ENCODE measurements around the gene ALOX15B.
A peak's percentile ranks its signal among the peaks of the same experiment; 100 is the strongest.

Gene ALOX15B, protein sequence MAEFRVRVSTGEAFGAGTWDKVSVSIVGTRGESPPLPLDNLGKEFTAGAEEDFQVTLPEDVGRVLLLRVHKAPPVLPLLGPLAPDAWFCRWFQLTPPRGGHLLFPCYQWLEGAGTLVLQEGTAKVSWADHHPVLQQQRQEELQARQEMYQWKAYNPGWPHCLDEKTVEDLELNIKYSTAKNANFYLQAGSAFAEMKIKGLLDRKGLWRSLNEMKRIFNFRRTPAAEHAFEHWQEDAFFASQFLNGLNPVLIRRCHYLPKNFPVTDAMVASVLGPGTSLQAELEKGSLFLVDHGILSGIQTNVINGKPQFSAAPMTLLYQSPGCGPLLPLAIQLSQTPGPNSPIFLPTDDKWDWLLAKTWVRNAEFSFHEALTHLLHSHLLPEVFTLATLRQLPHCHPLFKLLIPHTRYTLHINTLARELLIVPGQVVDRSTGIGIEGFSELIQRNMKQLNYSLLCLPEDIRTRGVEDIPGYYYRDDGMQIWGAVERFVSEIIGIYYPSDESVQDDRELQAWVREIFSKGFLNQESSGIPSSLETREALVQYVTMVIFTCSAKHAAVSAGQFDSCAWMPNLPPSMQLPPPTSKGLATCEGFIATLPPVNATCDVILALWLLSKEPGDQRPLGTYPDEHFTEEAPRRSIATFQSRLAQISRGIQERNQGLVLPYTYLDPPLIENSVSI

GRCh38 chr17:8038954-8039610, at the start of gene ALOX15B:
Gene ALOX15B (plus strand): TSS chr17:8039059. CDS start chr17:8039156, 97 bp downstream.
- no peak for DNase-seq

GRCh38 chr17:7989781-7990655, 48.8 kb upstream of the ALOX15B start:
- DNase-seq = peak; percentile 12

- DNase-seq = no peak
These were observed 46.3 kb upstream of the ALOX15B start for GRCh38 chr17:7992516-7992915.

DNA sequence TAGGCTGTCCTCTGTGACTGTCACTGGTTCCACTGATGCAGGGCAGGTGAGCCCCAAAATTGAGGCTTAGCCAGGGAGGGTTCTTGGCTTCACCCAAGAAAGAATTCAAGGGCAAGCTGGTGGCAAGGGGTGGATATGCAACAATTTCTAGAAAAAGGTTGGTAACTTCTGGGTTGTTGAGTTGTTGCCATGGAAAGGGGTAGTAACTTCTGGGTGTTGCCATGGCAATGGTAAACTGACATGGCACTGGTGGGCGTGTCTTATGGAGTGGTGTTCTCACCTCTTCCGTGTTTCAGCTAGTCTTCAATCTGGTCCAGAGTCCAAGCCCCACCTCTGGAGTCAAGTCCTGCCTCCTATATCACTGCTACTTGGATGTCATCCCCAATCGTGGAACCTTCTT, 45.9 kb upstream of the ALOX15B start:
- DNase-seq = no peak

- DNase-seq = no peak
These were observed 44.8 kb upstream of the ALOX15B start for GRCh38 chr17:7993972-7994589.

- peak; percentile 79 for DNase-seq
These were observed 43.1 kb upstream of the ALOX15B start for GRCh38 chr17:7995724-7996123.

- DNase-seq = peak; percentile 59
These were observed 41.7 kb upstream of the ALOX15B start for GRCh38 chr17:7997186-7997585.

- no peak for DNase-seq
These were observed 36.7 kb upstream of the ALOX15B start, which contains the start of gene GUCY2D for GRCh38 chr17:8001976-8002720. Gene GUCY2D (plus strand): TSS chr17:8002615. CDS start chr17:8003048, 433 bp downstream.

- DNase-seq = no peak
These were observed 35.9 kb upstream of the ALOX15B start for GRCh38 chr17:8002721-8003593.

DNA sequence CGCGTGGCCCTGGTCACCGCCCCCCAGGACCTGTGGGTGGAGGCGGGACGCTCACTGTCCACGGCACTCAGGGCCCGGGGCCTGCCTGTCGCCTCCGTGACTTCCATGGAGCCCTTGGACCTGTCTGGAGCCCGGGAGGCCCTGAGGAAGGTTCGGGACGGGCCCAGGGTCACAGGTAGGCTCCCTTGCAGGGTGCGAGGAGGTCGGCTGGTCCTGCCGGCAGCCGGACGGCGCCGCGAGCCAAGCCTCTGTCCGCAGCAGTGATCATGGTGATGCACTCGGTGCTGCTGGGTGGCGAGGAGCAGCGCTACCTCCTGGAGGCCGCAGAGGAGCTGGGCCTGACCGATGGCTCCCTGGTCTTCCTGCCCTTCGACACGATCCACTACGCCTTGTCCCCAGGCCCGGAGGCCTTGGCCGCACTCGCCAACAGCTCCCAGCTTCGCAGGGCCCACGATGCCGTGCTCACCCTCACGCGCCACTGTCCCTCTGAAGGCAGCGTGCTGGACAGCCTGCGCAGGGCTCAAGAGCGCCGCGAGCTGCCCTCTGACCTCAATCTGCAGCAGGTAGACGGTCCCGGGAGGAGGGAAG, 35.2 kb upstream of the ALOX15B start:
- no peak for DNase-seq

DNA sequence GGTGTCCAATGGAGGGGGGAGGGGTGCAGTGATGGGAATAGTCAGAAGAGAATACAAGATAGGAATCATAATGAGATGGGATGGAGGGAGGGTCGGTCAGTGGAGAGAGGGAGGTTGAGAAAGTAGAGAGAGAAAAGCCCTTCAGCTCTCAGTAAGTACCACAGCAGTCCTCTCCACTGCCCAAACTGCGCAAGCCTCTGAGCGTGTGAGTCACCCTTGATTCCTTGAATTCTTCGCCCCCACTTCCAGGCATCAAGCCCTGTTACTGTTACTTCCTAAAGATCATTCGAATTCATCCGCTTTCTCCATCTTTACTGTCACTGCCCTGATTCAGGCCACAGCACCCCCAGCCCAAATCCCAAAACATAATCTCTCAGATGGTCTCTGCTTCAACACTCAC, 34.0 kb upstream of the ALOX15B start:
- DNase-seq = no peak

- no peak for DNase-seq
These were observed 33.5 kb upstream of the ALOX15B start for GRCh38 chr17:8005357-8005756.

DNA sequence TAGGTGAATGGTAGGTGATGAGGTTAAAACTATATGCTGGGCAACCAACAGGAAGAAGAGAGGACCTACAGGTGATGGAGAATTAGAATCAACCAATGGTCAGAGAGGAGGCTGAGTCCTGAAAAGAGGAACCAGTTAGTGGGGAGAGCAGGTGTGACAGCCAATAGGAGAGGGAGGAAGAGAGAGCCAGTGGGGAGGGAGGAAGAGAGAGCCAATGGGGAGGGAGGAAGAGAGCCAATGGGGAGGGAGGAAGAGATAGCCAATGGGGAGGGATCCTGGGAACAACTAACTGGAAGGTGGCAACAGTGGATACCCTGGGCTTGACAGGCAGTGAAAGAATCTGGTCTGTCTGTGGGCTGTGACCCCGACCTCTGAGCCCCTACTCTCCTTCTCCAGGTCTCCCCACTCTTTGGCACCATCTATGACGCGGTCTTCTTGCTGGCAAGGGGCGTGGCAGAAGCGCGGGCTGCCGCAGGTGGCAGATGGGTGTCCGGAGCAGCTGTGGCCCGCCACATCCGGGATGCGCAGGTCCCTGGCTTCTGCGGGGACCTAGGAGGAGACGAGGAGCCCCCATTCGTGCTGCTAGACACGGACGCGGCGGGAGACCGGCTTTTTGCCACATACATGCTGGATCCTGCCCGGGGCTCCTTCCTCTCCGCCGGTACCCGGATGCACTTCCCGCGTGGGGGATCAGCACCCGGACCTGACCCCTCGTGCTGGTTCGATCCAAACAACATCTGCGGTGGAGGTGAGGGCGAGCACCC, 32.7 kb upstream of the ALOX15B start:
- no peak for DNase-seq

DNA sequence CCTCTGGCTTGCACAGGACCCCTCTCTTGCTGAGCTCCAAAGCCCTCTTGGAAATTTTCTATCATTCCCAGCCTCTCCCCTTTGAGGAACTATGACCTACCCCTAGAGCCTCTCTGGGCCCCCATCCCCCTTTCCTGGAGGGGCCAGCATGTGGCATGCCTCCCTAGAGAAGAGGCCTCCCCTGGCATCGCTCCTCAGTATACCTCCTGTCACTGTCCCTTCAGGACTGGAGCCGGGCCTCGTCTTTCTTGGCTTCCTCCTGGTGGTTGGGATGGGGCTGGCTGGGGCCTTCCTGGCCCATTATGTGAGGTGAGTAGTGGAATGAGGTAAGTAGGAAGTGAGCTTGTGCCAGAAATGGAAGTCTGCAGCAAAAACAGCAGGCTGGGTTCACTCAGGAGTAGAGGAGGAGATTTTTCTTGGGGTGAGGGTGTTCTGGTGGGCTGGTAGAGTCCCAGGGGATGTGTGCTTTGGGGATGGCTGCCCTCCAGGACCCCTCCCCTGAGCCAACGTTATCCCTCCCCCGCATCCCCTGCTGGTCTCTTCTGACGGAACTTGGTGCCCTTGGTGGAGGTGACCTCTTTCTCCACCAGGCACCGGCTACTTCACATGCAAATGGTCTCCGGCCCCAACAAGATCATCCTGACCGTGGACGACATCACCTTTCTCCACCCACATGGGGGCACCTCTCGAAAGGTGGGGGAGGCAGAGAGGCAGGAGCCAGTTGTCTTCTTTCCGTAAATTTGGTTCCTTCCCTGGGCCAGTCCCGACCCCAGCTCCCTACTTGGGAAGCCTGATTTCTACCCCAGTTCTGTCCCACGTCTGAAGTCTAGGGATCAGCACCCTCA, 31.8 kb upstream of the ALOX15B start:
- no peak for DNase-seq

DNA sequence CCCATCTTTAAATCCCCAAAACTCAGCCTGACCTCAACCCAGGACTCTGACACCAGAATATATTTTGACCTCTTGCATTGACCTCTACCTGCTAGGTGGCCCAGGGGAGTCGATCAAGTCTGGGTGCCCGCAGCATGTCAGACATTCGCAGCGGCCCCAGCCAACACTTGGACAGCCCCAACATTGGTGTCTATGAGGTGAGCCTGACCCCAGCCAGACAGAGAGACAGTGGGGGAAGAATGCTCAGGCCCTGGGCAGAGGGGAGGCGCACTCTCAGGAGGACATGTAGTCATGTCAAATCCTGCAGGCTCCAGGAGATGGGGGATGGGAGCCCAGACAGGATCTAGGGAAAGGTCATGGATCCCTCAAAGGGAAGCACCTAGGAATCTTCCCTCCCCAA, 31.0 kb upstream of the ALOX15B start:
- no peak for DNase-seq

GRCh38 chr17:8012045-8012580, 26.7 kb upstream of the ALOX15B start:
- no peak for DNase-seq

DNA sequence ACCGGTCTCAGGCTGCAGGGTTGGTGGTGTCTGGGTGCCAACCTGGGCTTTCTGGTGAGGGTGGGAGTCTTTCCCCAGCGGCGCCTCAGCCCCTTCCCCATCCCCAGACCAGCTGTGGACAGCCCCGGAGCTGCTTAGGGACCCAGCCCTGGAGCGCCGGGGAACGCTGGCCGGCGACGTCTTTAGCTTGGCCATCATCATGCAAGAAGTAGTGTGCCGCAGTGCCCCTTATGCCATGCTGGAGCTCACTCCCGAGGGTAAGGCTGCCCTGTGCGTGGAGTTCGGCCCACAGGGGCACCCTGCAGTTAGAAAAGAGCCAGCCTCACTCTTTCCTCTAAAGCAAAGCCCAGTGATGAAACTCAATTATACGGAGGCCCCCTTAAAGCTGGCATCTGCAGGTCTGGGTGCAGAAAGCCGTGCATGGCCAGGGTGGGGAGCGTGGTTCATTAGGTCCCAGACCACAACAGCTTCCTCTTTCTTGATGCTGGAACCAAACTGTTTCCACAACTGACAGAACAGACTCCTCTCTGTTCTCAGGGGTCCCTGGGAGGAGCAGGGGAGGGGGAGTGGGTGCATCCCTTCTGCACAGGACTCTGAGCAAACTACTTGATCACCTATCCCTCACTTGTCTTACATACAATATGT, 25.7 kb upstream of the ALOX15B start:
- DNase-seq = no peak

Measured in NCI-H1436 treated with DMSO at 0.1 percent for 48 hours (cell line).